Measurements from ENCODE around the gene GGA1.

DNA sequence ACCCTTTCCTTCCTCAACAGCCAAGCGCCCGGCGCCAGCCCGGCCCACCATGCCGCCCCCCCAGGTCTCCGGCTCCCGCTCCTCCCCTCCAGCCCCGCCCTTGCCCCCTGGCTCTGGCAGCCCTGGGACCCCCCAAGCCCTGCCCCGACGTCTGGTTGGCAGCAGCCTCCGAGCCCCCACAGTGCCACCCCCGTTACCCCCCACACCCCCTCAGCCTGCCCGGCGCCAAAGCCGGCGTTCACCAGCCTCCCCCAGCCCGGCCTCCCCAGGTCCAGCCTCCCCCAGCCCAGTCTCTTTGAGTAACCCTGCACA is 46.6 kb downstream of the GGA1 start:
- TF ChIP-seq POLR2A (IDR thresholded peaks at IDR 0.05) (no peak), EP300 (IDR thresholded peaks at IDR 0.05) (no peak)

Measured in upper lobe of left lung (tissue), 4 donors.